GM23248 (cell line): Measurements from ENCODE around the gene CEMIP2.

ENCODE experiments used
- EZH2 ChIP-seq: fragments of 200-600 bp; sonication (generic); IDR thresholded peaks from 2 replicates; pipeline ENCODE4 v1.6.1; 2018; ENCODE audit warnings: antibody characterized with exemption, mild to moderate bottlenecking; ENCODE audit not compliant: insufficient read depth, poor library complexity, severe bottlenecking
- EZH2phosphoT487 ChIP-seq: fragments of 200-600 bp; sonication (generic); IDR thresholded peaks from 2 replicates; pipeline ENCODE4 v1.6.1; 2018; ENCODE audit warnings: antibody characterized with exemption, moderate library complexity, mild to moderate bottlenecking, low read depth; ENCODE audit not compliant: insufficient read depth

DNA sequence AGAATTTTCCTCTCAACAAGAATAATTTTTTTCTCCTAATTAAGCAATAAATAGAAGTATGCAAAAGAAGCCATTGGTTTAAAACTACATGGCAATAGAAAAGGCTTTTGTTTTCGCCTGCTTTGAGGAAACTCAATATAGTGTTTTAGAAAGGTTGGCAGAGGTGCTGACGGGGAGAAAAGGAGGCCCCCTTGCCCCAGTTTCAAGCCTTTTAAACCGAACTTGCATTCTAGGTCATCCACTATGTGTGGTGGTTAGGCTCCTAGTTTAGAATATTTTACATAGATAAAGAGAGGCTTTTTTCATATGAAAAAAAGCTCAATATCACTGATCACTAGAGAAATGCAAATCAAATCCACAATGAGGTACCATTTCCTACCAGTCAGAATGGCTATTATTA is 33.5 kb upstream of the CEMIP2 start:
- TF ChIP-seq EZH2 (no peak), EZH2phosphoT487 (no peak)
